ENCODE results near the gene MUC20. TPM values are rescaled to one million over a fixed set of nuclear protein-coding genes. Genes with fewer than 3 reads are reported as not detected.
"Not testable (repeated sequence)": the region's sequence is repeated elsewhere in the genome, so short reads cannot be mapped to it uniquely, and the experiment has no call there.

The MUC20 gene
- polyA plus RNA-seq, 3 donors, result 17.7 to 18.8 (median 18.1) TPM

- no peak for DNase-seq (ENCODE audit: low read depth in 3 of 3, low spot score in 2 of 3)
Observed at GRCh38 chr3:195692354-195692685, 28.5 kb upstream of the MUC20 start.

- no peak for DNase-seq (ENCODE audit: low read depth in 3 of 3, low spot score in 2 of 3)
Observed at GRCh38 chr3:195692781-195693427, 27.9 kb upstream of the MUC20 start.

- no peak for DNase-seq (ENCODE audit: low read depth in 3 of 3, low spot score in 2 of 3)
Observed at GRCh38 chr3:195693428-195694216, 27.2 kb upstream of the MUC20 start.

DNA sequence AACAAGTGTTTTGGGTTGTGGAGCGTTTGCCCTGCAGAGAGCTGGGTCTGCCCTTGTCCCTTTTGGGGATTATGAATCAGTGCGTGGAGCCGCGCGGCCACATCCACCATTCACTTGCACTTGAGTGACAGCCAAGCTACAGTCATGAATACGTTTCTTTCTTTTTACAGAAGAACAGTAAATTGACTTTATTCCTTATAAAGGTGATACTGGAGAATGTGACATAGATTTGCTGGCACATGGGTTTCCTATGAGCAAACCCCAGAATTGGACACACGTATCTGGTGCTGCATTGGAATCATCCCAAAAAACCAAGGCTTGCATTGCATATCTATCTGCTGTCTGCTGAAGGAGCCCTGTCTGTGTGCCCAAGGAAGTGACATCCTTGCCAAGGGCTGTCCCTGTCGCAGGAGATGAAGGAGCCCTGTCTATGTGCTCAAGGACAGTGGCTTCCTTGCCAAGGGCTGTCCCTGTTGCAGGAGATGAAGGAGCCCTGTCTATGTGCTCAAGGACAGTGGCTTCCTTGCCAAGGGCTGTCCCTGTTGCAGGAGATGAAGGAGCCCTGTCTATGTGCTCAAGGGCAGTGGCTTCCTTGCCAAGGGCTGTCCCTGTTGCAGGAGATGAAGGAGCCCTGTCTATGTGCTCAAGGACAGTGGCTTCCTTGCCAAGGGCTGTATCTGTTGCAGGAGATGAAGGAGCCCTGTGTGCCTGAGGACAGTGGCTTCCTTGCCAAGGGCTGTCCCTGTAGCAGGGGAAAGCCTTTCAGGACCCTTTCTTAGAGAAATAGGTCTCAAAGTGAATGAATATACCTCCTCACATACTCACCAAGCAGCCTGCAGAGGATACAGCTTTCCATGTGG is 26.3 kb upstream of the MUC20 start:
- not testable (repeated sequence) for DNase-seq (ENCODE audit: low read depth in 3 of 3, low spot score in 2 of 3)

GRCh38 chr3:195696632-195697278 is 24.0 kb upstream of the MUC20 start:
- no peak for DNase-seq (ENCODE audit: low read depth in 3 of 3, low spot score in 2 of 3)

- no peak for DNase-seq (ENCODE audit: low read depth in 3 of 3, low spot score in 2 of 3)
Observed at GRCh38 chr3:195697582-195698324, 23.0 kb upstream of the MUC20 start.

DNA sequence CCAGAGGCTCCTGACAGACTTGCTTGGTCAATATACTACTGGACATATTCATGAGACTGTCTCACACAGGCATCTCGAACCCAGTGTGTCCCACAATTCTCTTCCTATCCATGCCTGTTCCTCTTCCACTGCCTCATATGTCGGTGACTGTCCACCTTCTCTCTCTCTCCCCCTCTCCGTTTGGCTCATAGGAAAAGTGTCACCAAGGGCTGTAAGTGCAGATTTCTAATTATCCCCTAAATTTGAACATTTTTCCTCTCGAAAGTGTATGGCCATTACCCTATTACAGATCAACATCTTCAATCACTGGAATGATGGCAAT is 22.5 kb upstream of the MUC20 start:
- DNase-seq (ENCODE audit: low read depth in 3 of 3, low spot score in 2 of 3), result no peak

DNA sequence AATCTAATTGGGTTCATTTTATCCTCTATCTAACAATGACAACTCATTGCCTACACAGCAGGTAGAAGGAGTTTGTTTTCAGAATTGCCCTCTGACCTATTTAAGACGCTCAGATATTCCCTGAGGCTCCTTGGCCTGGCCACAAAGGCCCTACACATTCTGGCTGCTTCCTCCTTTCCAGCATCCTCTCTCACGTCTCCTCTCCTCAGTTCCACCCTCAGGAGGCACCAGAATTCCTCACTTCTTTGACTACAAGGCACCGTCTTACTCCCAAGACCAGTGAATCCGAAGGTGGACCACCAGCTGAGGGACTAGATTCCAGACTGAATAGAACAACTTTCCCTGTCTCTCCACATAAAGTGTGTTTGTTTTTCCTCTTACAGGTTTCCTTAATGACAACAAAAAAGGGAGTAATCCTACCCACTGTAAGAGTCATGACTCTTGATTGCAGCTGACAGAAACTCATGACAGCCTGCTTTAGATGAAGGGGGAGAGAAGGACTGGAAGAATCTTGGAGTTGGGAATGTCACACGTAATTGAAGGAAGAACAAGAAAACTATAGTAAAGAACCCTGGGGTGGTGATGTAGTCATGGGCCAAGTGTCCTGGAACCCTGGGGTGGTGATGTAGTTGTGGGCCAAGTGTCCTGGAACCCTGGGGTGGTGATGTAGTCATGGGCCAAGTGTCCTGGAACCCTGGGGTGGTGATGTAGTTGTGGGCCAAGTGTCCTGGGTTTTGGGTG is 22.0 kb upstream of the MUC20 start:
- DNase-seq (ENCODE audit: low read depth in 3 of 3, low spot score in 2 of 3), result no peak

GRCh38 chr3:195699388-195699771 is 21.4 kb upstream of the MUC20 start:
- no peak for DNase-seq (ENCODE audit: low read depth in 3 of 3, low spot score in 2 of 3)

DNA sequence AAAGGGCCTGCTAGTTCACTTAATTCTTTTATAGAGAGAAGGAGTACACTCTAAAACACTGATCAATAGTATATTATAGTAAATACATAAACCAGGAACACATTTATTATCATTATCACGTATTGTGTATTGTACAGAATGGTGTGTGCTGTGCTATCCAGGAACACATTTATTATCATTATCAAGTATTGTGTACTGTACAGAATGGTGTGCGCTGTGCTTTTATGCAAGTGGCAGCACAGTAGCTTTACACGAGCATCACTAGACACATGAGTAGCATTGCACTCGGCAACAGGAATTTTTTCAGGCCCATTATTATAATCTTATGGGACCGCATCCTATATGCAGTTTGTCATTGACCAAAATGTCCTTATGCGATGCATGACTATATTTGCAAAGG is 20.9 kb upstream of the MUC20 start:
- no peak for DNase-seq (ENCODE audit: low read depth in 3 of 3, low spot score in 2 of 3)

- DNase-seq (ENCODE audit: low read depth in 3 of 3, low spot score in 2 of 3), result no peak
Observed at GRCh38 chr3:195700319-195700718, 20.5 kb upstream of the MUC20 start.

- no peak for DNase-seq (ENCODE audit: low read depth in 3 of 3, low spot score in 2 of 3)
Observed at GRCh38 chr3:195701042-195701915, 19.5 kb upstream of the MUC20 start.

DNA sequence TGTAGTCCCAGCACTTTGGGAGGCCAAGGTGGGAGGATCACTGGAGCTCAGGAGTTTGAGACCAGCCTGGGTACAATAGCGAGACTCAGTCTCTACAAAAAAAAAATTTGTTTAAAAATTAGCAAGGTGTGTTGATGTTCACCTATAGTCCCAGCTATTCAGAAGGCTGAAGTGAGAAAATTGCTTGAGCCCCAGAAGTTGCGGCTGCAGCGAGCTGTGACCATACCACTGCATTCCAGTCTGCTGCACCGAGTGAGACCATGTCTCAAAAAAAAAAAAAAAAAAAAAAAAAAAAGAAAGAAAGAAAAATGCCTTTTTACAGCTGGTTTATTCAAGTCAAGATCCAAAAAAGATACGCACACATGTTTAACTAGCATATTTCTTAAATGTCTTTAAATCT is 17.0 kb upstream of the MUC20 start:
- no peak for DNase-seq (ENCODE audit: low read depth in 3 of 3, low spot score in 2 of 3)

- DNase-seq (ENCODE audit: low read depth in 3 of 3, low spot score in 2 of 3), result no peak
Observed at GRCh38 chr3:195704433-195704999, 16.3 kb upstream of the MUC20 start.

- no peak for DNase-seq (ENCODE audit: low read depth in 3 of 3, low spot score in 2 of 3)
Observed at GRCh38 chr3:195705081-195705991, 15.4 kb upstream of the MUC20 start.

- DNase-seq (ENCODE audit: low read depth in 3 of 3, low spot score in 2 of 3), result no peak
Observed at GRCh38 chr3:195708061-195708460, 12.7 kb upstream of the MUC20 start.
